Measurements from ENCODE around the gene CADM3. TPM values are rescaled to one million over a fixed set of nuclear protein-coding genes. Genes with fewer than 3 reads are reported as not detected.

Gene CADM3
- total RNA-seq, 1 donor from 2014 or later = 1.7 TPM

- Histone ChIP-seq H3K27me3 (peaks cover 15% of the 10 kb centered on the region), H3K36me3 (no peaks in the 10 kb centered on the region), H3K9me3 (no peaks in the 10 kb centered on the region), H3K4me3 (no peak overlapping the region), H3K4me1 (no peaks in the 10 kb centered on the region), H3K27ac (no peak overlapping the region)
- no peak for ATAC-seq
- intact Hi-C loops (cut with DNase I) = no loop called here
- DNase-seq = no peak
- TF ChIP-seq CTCF (IDR thresholded peaks at IDR 0.05) = no peak
Observed at GRCh38 chr1:159141584-159142390, 29.6 kb upstream of the CADM3 start.

GRCh38 chr1:159142391-159142663 is 29.1 kb upstream of the CADM3 start:
- TF ChIP-seq CTCF (IDR thresholded peaks at IDR 0.05) = no peak
- intact Hi-C loops (cut with DNase I) = no loop called here
- Histone ChIP-seq H3K4me1 (no peaks in the 10 kb centered on the region), H3K27me3 (peaks cover 15% of the 10 kb centered on the region), H3K36me3 (no peaks in the 10 kb centered on the region), H3K27ac (no peak overlapping the region), H3K9me3 (no peaks in the 10 kb centered on the region), H3K4me3 (no peak overlapping the region)
- ATAC-seq = no peak
- no peak for DNase-seq

GRCh38 chr1:159142726-159143510 is 28.5 kb upstream of the CADM3 start:
- Histone ChIP-seq H3K9me3 (no peaks in the 10 kb centered on the region), H3K4me3 (no peak overlapping the region), H3K4me1 (no peaks in the 10 kb centered on the region), H3K36me3 (no peaks in the 10 kb centered on the region), H3K27me3 (peaks cover 15% of the 10 kb centered on the region), H3K27ac (no peak overlapping the region)
- no peak for TF ChIP-seq CTCF (IDR thresholded peaks at IDR 0.05)
- ATAC-seq (no peak), DNase-seq (no peak)
- intact Hi-C loops (cut with DNase I) = no loop called here

GRCh38 chr1:159144571-159144970 is 26.8 kb upstream of the CADM3 start:
- Histone ChIP-seq H3K9me3 (no peaks in the 10 kb centered on the region), H3K27me3 (peaks cover 15% of the 10 kb centered on the region), H3K36me3 (no peaks in the 10 kb centered on the region), H3K4me1 (no peaks in the 10 kb centered on the region), H3K4me3 (no peak overlapping the region), H3K27ac (no peak overlapping the region)
- DNase-seq = no peak
- intact Hi-C loops (cut with DNase I) = no loop called here
- TF ChIP-seq CTCF (IDR thresholded peaks at IDR 0.05) = no peak
- no peak for ATAC-seq

GRCh38 chr1:159146980-159147379 is 24.4 kb upstream of the CADM3 start:
- ATAC-seq = no peak
- no peaks in the 10 kb centered on the region for H3K27me3 ChIP-seq
- H3K4me3 ChIP-seq = no peak overlapping the region
- H3K9me3 ChIP-seq = no peaks in the 10 kb centered on the region
- TF ChIP-seq CTCF (IDR thresholded peaks at IDR 0.05) = no peak
- intact Hi-C loops (cut with DNase I) = no loop called here
- no peak overlapping the region for H3K27ac ChIP-seq
- no peaks in the 10 kb centered on the region for H3K36me3 ChIP-seq
- no peaks in the 10 kb centered on the region for H3K4me1 ChIP-seq
- no peak for DNase-seq

Measured in upper lobe of right lung (tissue), 1 donor.